ENCODE data around the gene RNF103. TPM values are rescaled to one million over a fixed set of nuclear protein-coding genes. Genes with fewer than 3 reads are reported as not detected.

Gene RNF103
- polyA plus RNA-seq, 1 of the 3 experiments (the other 2 are of a cell fraction), result 7.0 TPM

DNA sequence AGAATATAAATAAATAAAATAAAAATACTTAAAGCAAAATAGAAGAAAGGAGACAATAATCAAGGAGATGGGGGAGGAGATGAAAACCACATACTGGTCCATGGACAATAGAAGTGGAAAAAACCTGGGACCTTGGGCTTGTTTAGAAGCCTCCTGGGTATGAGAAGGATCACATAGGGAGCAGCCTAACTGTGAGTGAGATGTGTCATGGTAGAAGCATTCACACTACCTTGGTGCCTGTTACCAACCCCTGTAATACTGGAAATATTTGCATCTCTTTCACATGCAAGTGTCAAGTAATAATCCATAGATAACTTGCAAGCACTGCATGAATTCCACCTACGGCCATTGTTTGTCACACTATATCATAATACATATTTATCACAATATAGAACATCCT is 23.2 kb upstream of the RNF103 start:
- no peak overlapping the region for H3K27ac ChIP-seq (ENCODE audit: low read depth in 2 of 2, low read length in 1 of 2)
- H2AFZ ChIP-seq (ENCODE audit: low read depth), result no peak overlapping the region
- H3F3A ChIP-seq (replicated peaks; ENCODE audit: insufficient read depth), result no peaks in the 10 kb centered on the region
- no peaks in the 10 kb centered on the region for H3K36me3 ChIP-seq (replicated peaks in 1 of 2; ENCODE audit: control insufficient read depth in 1 of 2, insufficient read depth in 2 of 2, low read length in 1 of 2)
- ChIA-PET POLR2A (no interaction called here), CTCF (no interaction called here)
- TF ChIP-seq, protein P1, sequence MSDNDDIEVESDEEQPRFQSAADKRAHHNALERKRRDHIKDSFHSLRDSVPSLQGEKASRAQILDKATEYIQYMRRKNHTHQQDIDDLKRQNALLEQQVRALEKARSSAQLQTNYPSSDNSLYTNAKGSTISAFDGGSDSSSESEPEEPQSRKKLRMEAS (IDR thresholded peaks at IDR 0.05; ENCODE audit: low read depth), result no peak
- TF ChIP-seq MEF2A (IDR thresholded peaks at IDR 0.05; ENCODE audit: borderline replicate concordance, low read depth) (no peak), CHD2 (IDR thresholded peaks at IDR 0.05; ENCODE audit: low read length, partially characterized antibody) (no peak), POLR2AphosphoS5 (IDR thresholded peaks at IDR 0.05; ENCODE audit: low read depth, low read length) (no peak), RCOR1 (IDR thresholded peaks at IDR 0.05; ENCODE audit: low read length) (no peak), RFX5 (IDR thresholded peaks at IDR 0.05; ENCODE audit: low read length) (no peak), MXI1 (IDR thresholded peaks at IDR 0.05; ENCODE audit: low read depth, low read length) (no peak), SMC3 (IDR thresholded peaks at IDR 0.05; ENCODE audit: low read depth, low read length) (no peak), ELF1 (IDR thresholded peaks at IDR 0.05) (no peak), SIN3A (IDR thresholded peaks at IDR 0.05; ENCODE audit: borderline replicate concordance, low read depth, low read length) (no peak), FOXM1 (IDR thresholded peaks at IDR 0.05; ENCODE audit: low read depth) (no peak), RXRA (IDR thresholded peaks at IDR 0.05; ENCODE audit: borderline replicate concordance, low read depth) (no peak)
- TF ChIP-seq, protein P2, sequence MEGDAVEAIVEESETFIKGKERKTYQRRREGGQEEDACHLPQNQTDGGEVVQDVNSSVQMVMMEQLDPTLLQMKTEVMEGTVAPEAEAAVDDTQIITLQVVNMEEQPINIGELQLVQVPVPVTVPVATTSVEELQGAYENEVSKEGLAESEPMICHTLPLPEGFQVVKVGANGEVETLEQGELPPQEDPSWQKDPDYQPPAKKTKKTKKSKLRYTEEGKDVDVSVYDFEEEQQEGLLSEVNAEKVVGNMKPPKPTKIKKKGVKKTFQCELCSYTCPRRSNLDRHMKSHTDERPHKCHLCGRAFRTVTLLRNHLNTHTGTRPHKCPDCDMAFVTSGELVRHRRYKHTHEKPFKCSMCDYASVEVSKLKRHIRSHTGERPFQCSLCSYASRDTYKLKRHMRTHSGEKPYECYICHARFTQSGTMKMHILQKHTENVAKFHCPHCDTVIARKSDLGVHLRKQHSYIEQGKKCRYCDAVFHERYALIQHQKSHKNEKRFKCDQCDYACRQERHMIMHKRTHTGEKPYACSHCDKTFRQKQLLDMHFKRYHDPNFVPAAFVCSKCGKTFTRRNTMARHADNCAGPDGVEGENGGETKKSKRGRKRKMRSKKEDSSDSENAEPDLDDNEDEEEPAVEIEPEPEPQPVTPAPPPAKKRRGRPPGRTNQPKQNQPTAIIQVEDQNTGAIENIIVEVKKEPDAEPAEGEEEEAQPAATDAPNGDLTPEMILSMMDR (IDR thresholded peaks at IDR 0.05), result no peak
- TF ChIP-seq, protein P3, sequence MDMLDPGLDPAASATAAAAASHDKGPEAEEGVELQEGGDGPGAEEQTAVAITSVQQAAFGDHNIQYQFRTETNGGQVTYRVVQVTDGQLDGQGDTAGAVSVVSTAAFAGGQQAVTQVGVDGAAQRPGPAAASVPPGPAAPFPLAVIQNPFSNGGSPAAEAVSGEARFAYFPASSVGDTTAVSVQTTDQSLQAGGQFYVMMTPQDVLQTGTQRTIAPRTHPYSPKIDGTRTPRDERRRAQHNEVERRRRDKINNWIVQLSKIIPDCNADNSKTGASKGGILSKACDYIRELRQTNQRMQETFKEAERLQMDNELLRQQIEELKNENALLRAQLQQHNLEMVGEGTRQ (IDR thresholded peaks at IDR 0.05; ENCODE audit: borderline replicate concordance, low read depth, low read length), result no peak
- whole genome bisulfite sequencing (ENCODE audit: low lambda C conversion rate), result 55% methylated on average over 1 of the region's 1 CpG
- no peak overlapping the region for H3K9ac ChIP-seq
- H3K79me2 ChIP-seq (ENCODE audit: insufficient read depth), result no peaks in the 10 kb centered on the region
- DNase-seq, result no peak
- no peaks in the 10 kb centered on the region for H3K9me2 ChIP-seq
- H3K4me3 ChIP-seq (ENCODE audit: low read depth in 2 of 2, low read length in 1 of 2), result no peak overlapping the region
- H3K9me3 ChIP-seq, result no peaks in the 10 kb centered on the region
- H3K4me1 ChIP-seq (ENCODE audit: control insufficient read depth in 1 of 2, insufficient read depth in 2 of 2, low read depth in 1 of 2, low read length in 1 of 2), result no peaks in the 10 kb centered on the region
- no peak overlapping the region for H3K4me2 ChIP-seq
- no peaks in the 10 kb centered on the region for H3K27me3 ChIP-seq (ENCODE audit: insufficient read depth)
- no peaks in the 10 kb centered on the region for H4K20me1 ChIP-seq (ENCODE audit: insufficient read depth)

DNA sequence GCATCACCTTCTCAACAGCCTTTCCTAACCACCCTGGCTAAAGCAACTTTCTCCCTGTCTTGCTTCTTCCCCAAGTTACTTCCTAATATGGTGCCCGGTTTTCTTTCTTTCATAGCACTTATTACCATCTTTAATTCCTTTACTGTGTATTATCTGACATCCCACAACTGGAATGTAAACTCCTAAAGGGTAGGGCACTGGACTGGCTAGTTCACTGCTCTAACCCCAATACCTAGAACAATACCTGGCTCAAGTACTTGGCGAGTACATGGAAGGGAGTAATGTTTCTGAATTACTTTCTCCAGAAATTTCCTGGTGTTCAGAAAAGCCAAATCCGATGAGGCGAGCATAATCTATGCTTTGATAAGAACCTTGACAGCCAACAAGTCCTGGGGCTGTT is 22.7 kb upstream of the RNF103 start:
- H3K9me2 ChIP-seq, result no peaks in the 10 kb centered on the region
- CTCF ChIA-PET, result no interaction called here
- no peak overlapping the region for H3K4me3 ChIP-seq (ENCODE audit: low read depth in 2 of 2, low read length in 1 of 2)
- no peaks in the 10 kb centered on the region for H3F3A ChIP-seq (replicated peaks; ENCODE audit: insufficient read depth)
- H4K20me1 ChIP-seq (ENCODE audit: insufficient read depth), result no peaks in the 10 kb centered on the region
- no peak overlapping the region for H3K9ac ChIP-seq
- H2AFZ ChIP-seq (ENCODE audit: low read depth), result no peak overlapping the region
- H3K79me2 ChIP-seq (ENCODE audit: insufficient read depth), result no peaks in the 10 kb centered on the region
- no peaks in the 10 kb centered on the region for H3K9me3 ChIP-seq
- WGBS (ENCODE audit: low lambda C conversion rate), result 49% methylated on average over 4 of the region's 4 CpGs
- no peak for TF ChIP-seq SIN3A (IDR thresholded peaks at IDR 0.05; ENCODE audit: borderline replicate concordance, low read depth, low read length)
- TF ChIP-seq, protein P4, sequence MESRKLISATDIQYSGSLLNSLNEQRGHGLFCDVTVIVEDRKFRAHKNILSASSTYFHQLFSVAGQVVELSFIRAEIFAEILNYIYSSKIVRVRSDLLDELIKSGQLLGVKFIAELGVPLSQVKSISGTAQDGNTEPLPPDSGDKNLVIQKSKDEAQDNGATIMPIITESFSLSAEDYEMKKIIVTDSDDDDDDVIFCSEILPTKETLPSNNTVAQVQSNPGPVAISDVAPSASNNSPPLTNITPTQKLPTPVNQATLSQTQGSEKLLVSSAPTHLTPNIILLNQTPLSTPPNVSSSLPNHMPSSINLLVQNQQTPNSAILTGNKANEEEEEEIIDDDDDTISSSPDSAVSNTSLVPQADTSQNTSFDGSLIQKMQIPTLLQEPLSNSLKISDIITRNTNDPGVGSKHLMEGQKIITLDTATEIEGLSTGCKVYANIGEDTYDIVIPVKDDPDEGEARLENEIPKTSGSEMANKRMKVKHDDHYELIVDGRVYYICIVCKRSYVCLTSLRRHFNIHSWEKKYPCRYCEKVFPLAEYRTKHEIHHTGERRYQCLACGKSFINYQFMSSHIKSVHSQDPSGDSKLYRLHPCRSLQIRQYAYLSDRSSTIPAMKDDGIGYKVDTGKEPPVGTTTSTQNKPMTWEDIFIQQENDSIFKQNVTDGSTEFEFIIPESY (IDR thresholded peaks at IDR 0.05; ENCODE audit: borderline replicate concordance, low read depth), result no peak
- no peak for TF ChIP-seq POLR2AphosphoS5 (IDR thresholded peaks at IDR 0.05; ENCODE audit: low read depth, low read length)
- TF ChIP-seq, protein P5, sequence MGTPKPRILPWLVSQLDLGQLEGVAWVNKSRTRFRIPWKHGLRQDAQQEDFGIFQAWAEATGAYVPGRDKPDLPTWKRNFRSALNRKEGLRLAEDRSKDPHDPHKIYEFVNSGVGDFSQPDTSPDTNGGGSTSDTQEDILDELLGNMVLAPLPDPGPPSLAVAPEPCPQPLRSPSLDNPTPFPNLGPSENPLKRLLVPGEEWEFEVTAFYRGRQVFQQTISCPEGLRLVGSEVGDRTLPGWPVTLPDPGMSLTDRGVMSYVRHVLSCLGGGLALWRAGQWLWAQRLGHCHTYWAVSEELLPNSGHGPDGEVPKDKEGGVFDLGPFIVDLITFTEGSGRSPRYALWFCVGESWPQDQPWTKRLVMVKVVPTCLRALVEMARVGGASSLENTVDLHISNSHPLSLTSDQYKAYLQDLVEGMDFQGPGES (IDR thresholded peaks at IDR 0.05; ENCODE audit: low read depth, low read length), result no peak
- TF ChIP-seq RXRA (IDR thresholded peaks at IDR 0.05; ENCODE audit: borderline replicate concordance, low read depth), result no peak
- no peak for TF ChIP-seq CHD2 (IDR thresholded peaks at IDR 0.05; ENCODE audit: low read length, partially characterized antibody)
- TF ChIP-seq, protein P2 (IDR thresholded peaks at IDR 0.05), result no peak
- TF ChIP-seq TEAD4 (IDR thresholded peaks at IDR 0.05; ENCODE audit: borderline replicate concordance, insufficient read depth), result no peak
- TF ChIP-seq TAF1 (IDR thresholded peaks at IDR 0.05; ENCODE audit: borderline replicate concordance, low read depth, low read length), result no peak
- no peak for DNase-seq
- H3K4me1 ChIP-seq (ENCODE audit: control insufficient read depth in 1 of 2, insufficient read depth in 2 of 2, low read depth in 1 of 2, low read length in 1 of 2), result no peaks in the 10 kb centered on the region
- H3K4me2 ChIP-seq, result no peak overlapping the region
- no peaks in the 10 kb centered on the region for H3K36me3 ChIP-seq (replicated peaks in 1 of 2; ENCODE audit: control insufficient read depth in 1 of 2, insufficient read depth in 2 of 2, low read length in 1 of 2)
- POLR2A ChIA-PET, result no interaction called here
- no peaks in the 10 kb centered on the region for H3K27me3 ChIP-seq (ENCODE audit: insufficient read depth)
- H3K27ac ChIP-seq (ENCODE audit: low read depth in 2 of 2, low read length in 1 of 2), result no peak overlapping the region

Measured in SK-N-SH (cell line).